GM23338 (cell line): Measurements from ENCODE around the gene WBP2. TPM values are rescaled to one million over a fixed set of nuclear protein-coding genes. Genes with fewer than 3 reads are reported as not detected.

ENCODE experiments used
- CREB1 ChIP-seq: fragments of 250-450 bp; sonication (Bioruptor Pico); IDR thresholded peaks from 2 replicates; pipeline ENCODE4 v1.5.0; 2020; ENCODE audit warnings: low read depth, mild to moderate bottlenecking, moderate library complexity
- CTCF ChIP-seq, 2 experiments: fragments of 200-600 bp in 1 of 2; sonication (generic) in 1 of 2; conservative IDR thresholded peaks; 2 replicates each; pipeline versions ENCODE4 v1.5.1 to v1.6.1; 2016 to 2017; ENCODE audit warnings: antibody characterized with exemption in 2 of 2, low read depth in 2 of 2, mild to moderate bottlenecking in 2 of 2, moderate library complexity in 1 of 2
- EZH2 ChIP-seq: fragments of 200-600 bp; sonication (generic); IDR thresholded peaks from one replicate; pipeline ENCODE4 v1.8.0; 2017; ENCODE audit warnings: antibody characterized with exemption, mild to moderate bottlenecking, low read depth; ENCODE audit not compliant: unreplicated experiment
- NANOG ChIP-seq: IDR thresholded peaks from 2 replicates; pipeline ENCODE4 v1.6.1; 2016; ENCODE audit warnings: antibody characterized with exemption, borderline replicate concordance
- POLR2AphosphoS5 ChIP-seq: IDR thresholded peaks from 2 replicates; pipeline ENCODE4 v1.6.1; 2016; ENCODE audit warnings: antibody characterized with exemption, low read depth
- ZNF114 ChIP-seq: fragments of 250-450 bp; sonication (Bioruptor Pico); IDR thresholded peaks from 2 replicates; pipeline ENCODE4 v1.5.0; 2020; ENCODE audit warnings: mild to moderate bottlenecking, moderate library complexity
- ZNF331 ChIP-seq: fragments of 250-450 bp; sonication (Bioruptor Pico); IDR thresholded peaks from 2 replicates; pipeline ENCODE4 v1.5.0; 2020; ENCODE audit warnings: low read depth, mild to moderate bottlenecking, moderate library complexity
- polyA plus RNA-seq: library from polyadenylated mRNA; unstranded; fragments of >200 nt; fragmentation: Nextera tagmentation; extraction: Ambion mirVana; gene quantifications from 2 replicates; pipeline ENCODE4 v1.2.1, GENCODE V29; 2016
- total RNA-seq: library from RNA; depleted of rRNA; stranded (reverse); fragments of >200 nt; shearing (Covaris generic); gene quantifications from 2 replicates; pipeline ENCODE4 v1.2.3, GENCODE V29; 2014
- TF ChIP-seq, protein P1 (sequence below): fragments of 250-450 bp; sonication (Bioruptor Pico); IDR thresholded peaks from 2 replicates; pipeline ENCODE4 v1.5.0; 2020; ENCODE audit warnings: mild to moderate bottlenecking, moderate library complexity
- TF ChIP-seq, protein P2 (sequence below): IDR thresholded peaks from one replicate; pipeline ENCODE4 v1.6.1; 2018; ENCODE audit warnings: antibody characterized with exemption; ENCODE audit not compliant: unreplicated experiment

WBP2 gene
- total and polyA plus RNA-seq, 2 experiments from 2014 or later = 36.2 to 63.5 TPM

DNA sequence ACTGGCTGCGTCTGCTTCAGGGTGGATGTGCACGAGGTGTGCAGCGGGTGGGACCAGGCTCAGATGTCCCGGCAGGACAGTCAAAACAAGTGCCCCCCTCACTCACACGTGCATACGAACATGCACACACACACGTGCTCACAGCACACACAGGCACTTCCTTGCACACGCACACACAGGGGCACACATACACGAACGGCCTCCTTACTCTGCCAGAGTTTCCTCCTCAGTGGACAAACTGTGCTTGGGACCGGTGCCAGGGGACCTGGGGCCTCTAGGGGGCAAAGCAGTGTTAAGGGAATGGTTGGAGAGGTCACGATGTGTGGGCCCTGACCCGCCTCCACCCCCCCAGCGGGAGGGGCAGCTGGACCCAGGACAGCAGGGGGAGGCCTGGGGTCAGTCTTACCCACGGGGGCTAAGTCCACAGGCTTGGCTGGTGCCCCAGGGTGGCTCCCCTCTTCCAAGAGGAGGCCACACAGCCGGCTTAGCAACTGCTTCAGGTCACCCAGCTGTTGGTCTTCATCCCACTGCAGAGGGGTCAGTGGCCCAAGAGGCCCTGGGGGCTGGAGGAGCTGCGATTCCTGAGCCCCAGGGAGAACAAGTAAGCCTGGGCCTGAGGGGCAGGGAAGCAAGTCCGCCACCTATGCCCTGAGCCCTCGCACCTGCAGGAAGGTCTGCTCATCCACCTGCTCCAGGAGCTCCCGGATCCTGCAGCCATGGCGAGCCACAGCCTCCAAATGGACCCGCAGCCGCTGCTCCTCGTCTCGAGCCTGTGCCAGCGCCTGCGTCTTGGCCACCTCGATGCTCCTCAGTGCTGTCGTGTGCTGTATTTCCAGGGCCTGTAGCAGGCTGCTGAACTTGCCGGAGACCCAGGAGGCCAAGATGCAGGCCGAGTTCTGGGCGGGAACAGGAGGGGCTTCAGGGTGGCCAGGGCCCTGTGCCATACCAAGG is 36.7 kb upstream of the WBP2 start (continued):
- TF ChIP-seq, protein P1, sequence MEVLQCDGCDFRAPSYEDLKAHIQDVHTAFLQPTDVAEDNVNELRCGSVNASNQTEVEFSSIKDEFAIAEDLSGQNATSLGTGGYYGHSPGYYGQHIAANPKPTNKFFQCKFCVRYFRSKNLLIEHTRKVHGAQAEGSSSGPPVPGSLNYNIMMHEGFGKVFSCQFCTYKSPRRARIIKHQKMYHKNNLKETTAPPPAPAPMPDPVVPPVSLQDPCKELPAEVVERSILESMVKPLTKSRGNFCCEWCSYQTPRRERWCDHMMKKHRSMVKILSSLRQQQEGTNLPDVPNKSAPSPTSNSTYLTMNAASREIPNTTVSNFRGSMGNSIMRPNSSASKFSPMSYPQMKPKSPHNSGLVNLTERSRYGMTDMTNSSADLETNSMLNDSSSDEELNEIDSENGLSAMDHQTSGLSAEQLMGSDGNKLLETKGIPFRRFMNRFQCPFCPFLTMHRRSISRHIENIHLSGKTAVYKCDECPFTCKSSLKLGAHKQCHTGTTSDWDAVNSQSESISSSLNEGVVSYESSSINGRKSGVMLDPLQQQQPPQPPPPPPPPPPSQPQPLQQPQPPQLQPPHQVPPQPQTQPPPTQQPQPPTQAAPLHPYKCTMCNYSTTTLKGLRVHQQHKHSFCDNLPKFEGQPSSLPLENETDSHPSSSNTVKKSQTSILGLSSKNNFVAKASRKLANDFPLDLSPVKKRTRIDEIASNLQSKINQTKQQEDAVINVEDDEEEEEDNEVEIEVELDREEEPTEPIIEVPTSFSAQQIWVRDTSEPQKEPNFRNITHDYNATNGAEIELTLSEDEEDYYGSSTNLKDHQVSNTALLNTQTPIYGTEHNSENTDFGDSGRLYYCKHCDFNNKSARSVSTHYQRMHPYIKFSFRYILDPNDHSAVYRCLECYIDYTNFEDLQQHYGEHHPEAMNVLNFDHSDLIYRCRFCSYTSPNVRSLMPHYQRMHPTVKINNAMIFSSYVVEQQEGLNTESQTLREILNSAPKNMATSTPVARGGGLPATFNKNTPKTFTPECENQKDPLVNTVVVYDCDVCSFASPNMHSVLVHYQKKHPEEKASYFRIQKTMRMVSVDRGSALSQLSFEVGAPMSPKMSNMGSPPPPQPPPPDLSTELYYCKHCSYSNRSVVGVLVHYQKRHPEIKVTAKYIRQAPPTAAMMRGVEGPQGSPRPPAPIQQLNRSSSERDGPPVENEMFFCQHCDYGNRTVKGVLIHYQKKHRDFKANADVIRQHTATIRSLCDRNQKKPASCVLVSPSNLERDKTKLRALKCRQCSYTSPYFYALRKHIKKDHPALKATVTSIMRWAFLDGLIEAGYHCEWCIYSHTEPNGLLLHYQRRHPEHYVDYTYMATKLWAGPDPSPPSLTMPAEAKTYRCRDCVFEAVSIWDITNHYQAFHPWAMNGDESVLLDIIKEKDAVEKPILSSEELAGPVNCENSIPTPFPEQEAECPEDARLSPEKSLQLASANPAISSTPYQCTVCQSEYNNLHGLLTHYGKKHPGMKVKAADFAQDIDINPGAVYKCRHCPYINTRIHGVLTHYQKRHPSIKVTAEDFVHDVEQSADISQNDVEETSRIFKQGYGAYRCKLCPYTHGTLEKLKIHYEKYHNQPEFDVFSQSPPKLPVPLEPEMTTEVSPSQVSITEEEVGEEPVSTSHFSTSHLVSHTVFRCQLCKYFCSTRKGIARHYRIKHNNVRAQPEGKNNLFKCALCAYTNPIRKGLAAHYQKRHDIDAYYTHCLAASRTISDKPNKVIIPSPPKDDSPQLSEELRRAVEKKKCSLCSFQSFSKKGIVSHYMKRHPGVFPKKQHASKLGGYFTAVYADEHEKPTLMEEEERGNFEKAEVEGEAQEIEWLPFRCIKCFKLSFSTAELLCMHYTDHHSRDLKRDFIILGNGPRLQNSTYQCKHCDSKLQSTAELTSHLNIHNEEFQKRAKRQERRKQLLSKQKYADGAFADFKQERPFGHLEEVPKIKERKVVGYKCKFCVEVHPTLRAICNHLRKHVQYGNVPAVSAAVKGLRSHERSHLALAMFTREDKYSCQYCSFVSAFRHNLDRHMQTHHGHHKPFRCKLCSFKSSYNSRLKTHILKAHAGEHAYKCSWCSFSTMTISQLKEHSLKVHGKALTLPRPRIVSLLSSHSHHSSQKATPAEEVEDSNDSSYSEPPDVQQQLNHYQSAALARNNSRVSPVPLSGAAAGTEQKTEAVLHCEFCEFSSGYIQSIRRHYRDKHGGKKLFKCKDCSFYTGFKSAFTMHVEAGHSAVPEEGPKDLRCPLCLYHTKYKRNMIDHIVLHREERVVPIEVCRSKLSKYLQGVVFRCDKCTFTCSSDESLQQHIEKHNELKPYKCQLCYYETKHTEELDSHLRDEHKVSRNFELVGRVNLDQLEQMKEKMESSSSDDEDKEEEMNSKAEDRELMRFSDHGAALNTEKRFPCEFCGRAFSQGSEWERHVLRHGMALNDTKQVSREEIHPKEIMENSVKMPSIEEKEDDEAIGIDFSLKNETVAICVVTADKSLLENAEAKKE (CRISPR knock-in tag) = no peak
- TF ChIP-seq CTCF (conservative IDR thresholded peaks at IDR 0.05; ENCODE audit: low read depth in 2 of 2) (no peak), CREB1 (CRISPR knock-in tag) (no peak), NANOG (no peak), POLR2AphosphoS5 (no peak), ZNF331 (no peak), ZNF114 (CRISPR knock-in tag) (no peak), EZH2 (no peak)
- TF ChIP-seq, protein P2, sequence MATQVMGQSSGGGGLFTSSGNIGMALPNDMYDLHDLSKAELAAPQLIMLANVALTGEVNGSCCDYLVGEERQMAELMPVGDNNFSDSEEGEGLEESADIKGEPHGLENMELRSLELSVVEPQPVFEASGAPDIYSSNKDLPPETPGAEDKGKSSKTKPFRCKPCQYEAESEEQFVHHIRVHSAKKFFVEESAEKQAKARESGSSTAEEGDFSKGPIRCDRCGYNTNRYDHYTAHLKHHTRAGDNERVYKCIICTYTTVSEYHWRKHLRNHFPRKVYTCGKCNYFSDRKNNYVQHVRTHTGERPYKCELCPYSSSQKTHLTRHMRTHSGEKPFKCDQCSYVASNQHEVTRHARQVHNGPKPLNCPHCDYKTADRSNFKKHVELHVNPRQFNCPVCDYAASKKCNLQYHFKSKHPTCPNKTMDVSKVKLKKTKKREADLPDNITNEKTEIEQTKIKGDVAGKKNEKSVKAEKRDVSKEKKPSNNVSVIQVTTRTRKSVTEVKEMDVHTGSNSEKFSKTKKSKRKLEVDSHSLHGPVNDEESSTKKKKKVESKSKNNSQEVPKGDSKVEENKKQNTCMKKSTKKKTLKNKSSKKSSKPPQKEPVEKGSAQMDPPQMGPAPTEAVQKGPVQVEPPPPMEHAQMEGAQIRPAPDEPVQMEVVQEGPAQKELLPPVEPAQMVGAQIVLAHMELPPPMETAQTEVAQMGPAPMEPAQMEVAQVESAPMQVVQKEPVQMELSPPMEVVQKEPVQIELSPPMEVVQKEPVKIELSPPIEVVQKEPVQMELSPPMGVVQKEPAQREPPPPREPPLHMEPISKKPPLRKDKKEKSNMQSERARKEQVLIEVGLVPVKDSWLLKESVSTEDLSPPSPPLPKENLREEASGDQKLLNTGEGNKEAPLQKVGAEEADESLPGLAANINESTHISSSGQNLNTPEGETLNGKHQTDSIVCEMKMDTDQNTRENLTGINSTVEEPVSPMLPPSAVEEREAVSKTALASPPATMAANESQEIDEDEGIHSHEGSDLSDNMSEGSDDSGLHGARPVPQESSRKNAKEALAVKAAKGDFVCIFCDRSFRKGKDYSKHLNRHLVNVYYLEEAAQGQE = no peak
